PFSK-1 (cell line): ENCODE measurements around the gene MED10.

Source experiments
- POLR2AphosphoS5 ChIP-seq: IDR thresholded peaks from 2 replicates; pipeline ENCODE4 v1.6.1; 2012; ENCODE audit warnings: low read depth, mild to moderate bottlenecking, control low read depth, low read length, moderate library complexity
- SIN3A ChIP-seq: IDR thresholded peaks from 2 replicates; pipeline ENCODE4 v1.6.1; 2012; ENCODE audit warnings: mild to moderate bottlenecking, low read length, moderate library complexity, borderline replicate concordance; ENCODE audit not compliant: insufficient read depth
- TAF1 ChIP-seq: IDR thresholded peaks from 2 replicates; pipeline ENCODE4 v1.6.1; 2012; ENCODE audit warnings: low read length, control low read depth, borderline replicate concordance; ENCODE audit not compliant: insufficient read depth
- TF ChIP-seq, protein P1 (sequence below), 2 experiments: IDR thresholded peaks; 2 replicates each; pipeline versions ENCODE4 v1.6.1 to v1.8.0; 2011 to 2012; ENCODE audit warnings: low read depth in 2 of 2, low read length in 2 of 2, control low read depth in 1 of 2, inconsistent platforms in 1 of 2, mild to moderate bottlenecking in 1 of 2, moderate library complexity in 1 of 2; ENCODE audit not compliant: insufficient read depth in 1 of 2

- TF ChIP-seq POLR2AphosphoS5 (no peak), TAF1 (no peak), SIN3A (no peak)
- TF ChIP-seq, protein P1, sequence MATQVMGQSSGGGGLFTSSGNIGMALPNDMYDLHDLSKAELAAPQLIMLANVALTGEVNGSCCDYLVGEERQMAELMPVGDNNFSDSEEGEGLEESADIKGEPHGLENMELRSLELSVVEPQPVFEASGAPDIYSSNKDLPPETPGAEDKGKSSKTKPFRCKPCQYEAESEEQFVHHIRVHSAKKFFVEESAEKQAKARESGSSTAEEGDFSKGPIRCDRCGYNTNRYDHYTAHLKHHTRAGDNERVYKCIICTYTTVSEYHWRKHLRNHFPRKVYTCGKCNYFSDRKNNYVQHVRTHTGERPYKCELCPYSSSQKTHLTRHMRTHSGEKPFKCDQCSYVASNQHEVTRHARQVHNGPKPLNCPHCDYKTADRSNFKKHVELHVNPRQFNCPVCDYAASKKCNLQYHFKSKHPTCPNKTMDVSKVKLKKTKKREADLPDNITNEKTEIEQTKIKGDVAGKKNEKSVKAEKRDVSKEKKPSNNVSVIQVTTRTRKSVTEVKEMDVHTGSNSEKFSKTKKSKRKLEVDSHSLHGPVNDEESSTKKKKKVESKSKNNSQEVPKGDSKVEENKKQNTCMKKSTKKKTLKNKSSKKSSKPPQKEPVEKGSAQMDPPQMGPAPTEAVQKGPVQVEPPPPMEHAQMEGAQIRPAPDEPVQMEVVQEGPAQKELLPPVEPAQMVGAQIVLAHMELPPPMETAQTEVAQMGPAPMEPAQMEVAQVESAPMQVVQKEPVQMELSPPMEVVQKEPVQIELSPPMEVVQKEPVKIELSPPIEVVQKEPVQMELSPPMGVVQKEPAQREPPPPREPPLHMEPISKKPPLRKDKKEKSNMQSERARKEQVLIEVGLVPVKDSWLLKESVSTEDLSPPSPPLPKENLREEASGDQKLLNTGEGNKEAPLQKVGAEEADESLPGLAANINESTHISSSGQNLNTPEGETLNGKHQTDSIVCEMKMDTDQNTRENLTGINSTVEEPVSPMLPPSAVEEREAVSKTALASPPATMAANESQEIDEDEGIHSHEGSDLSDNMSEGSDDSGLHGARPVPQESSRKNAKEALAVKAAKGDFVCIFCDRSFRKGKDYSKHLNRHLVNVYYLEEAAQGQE (IDR thresholded peaks at IDR 0.05; ENCODE audit: insufficient read depth in 1 of 2, low read depth in 2 of 2, low read length in 2 of 2): no peak
These were observed 5.9 kb downstream of the MED10 start for GRCh38 chr5:6372251-6373080.
